ENCODE measurements around the gene MBP. TPM values are rescaled to one million over a fixed set of nuclear protein-coding genes. Genes with fewer than 3 reads are reported as not detected.

The MBP gene
- polyA plus RNA-seq, 3 donors from 2014 or later, result 187 to 403 (median 297) TPM

DNA sequence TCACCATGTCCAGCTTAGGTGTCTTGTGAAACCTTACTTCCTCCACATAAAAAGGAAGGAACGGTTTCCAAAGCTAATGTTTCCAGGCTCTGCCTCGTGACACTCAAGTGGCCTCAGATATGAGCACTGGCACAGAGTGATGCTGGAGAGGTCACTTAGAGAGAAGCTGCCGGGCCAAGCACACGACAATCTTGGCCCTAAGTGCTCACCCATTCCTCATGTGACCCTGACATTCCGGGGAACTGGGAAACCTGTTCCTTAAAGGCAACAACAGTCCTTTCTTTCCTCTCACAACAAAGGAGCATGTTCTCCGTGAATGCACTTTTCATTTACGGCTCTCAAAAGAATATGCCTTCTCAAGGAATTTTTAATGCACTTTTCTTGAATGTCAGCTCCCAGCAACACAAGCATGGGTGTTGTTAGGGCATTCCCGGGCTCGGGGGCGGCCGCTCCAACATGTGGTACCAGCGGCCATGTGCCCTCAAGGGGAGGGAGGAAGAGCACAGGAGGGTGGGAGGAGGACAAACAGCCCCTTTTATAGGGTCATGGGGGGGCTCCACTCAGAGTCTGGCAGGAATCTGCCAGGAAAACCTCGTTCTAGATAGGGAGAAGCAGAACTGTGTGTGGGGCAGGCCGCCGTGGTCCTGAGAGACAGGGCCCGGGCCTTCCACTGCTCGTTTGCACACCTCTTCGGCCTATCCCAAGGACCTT, 118.6 kb downstream of the MBP start:
- no peak for DNase-seq
- H3K4me1 Mint-ChIP-seq, result peaks cover 76 to 97% of the 10 kb centered on the region in 2 donors
- H3K27me3 Mint-ChIP-seq (ENCODE audit: low read depth in 3 of 3), result peaks cover 0 to 37% (median 20%) of the 10 kb centered on the region in 3 donors
- no peaks in the 10 kb centered on the region for H3K9me3 Mint-ChIP-seq
- peaks cover 4 to 57% (median 33%) of the 10 kb centered on the region in 3 donors for H3K36me3 Mint-ChIP-seq
- no peak overlapping the region for H3K4me3 Mint-ChIP-seq
- H3K27ac Mint-ChIP-seq, result peak overlapping the region; percentile 45 to 86 (median 76)

DNA sequence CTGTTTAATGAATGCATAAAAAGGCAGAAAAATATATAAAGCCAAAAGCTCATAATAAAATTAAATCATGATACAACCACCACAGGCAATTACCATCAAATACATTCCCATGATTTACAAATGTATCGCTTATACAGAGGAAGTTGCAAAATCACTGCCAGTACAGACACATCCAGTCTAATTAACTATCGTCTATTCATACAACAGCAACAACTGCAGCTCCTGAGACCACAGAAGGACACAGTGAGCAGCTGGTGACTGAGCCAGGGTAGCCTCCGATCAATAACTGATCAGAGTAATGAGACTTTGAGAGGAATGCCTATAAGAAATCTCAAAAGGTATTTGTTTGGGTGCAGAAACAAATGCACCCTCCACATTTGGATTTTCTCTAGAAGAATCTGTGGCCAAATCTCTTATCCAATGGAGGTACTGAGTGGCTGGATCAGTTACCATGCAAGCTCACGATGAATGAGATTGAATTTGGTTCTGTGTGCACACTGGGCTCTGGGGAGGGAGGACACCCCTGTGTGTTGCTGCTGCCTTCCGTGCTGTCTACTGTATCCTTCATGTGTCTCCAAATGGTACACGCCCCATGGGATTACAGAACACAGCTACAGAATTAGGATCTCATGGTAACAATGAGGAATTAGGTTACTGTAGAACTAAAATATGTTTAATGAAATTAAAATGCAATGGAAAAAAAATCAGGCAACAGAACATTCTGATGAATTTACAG, 119.6 kb downstream of the MBP start:
- peak overlapping the region; percentile 47 to 86 (median 76) for H3K27ac Mint-ChIP-seq
- H3K4me1 Mint-ChIP-seq, result peaks cover 73 to 94% of the 10 kb centered on the region in 2 donors
- H3K27me3 Mint-ChIP-seq (ENCODE audit: low read depth in 3 of 3), result peaks cover 0 to 30% (median 17%) of the 10 kb centered on the region in 3 donors
- no peaks in the 10 kb centered on the region for H3K9me3 Mint-ChIP-seq
- DNase-seq, result no peak
- peaks cover 4 to 47% (median 30%) of the 10 kb centered on the region in 3 donors for H3K36me3 Mint-ChIP-seq
- H3K4me3 Mint-ChIP-seq, result peak overlapping the region in 2 of 5 donors; percentile 2 to 17

DNA sequence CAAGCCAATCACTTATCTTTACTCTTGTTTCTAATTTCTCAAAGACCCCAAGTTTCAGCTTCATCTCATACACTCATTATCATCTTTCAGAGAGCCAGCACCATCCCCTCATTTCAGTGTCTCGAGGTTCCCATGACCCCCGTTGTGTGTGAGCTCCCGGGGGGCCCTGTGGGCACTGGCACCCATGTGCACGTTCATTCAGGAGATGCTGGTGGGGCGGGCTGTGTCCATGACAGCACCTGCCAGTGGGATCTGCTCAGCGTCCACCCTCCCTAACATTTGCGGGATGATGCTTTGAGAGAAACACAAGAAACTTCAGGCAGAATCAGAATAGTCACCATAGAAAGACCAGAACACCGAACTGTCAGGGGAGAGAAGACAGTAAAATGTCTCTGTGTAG, 120.5 kb downstream of the MBP start:
- H3K27me3 Mint-ChIP-seq (ENCODE audit: low read depth in 3 of 3), result peaks cover 0 to 33% (median 21%) of the 10 kb centered on the region in 3 donors
- H3K36me3 Mint-ChIP-seq, result peaks cover 4 to 44% (median 28%) of the 10 kb centered on the region in 3 donors
- no peak for DNase-seq
- H3K4me1 Mint-ChIP-seq, result peaks cover 77 to 94% of the 10 kb centered on the region in 2 donors
- peak overlapping the region in 1 of 5 donors; percentile 27 for H3K4me3 Mint-ChIP-seq
- peak overlapping the region; percentile 59 to 82 (median 74) for H3K27ac Mint-ChIP-seq
- no peaks in the 10 kb centered on the region for H3K9me3 Mint-ChIP-seq

DNA sequence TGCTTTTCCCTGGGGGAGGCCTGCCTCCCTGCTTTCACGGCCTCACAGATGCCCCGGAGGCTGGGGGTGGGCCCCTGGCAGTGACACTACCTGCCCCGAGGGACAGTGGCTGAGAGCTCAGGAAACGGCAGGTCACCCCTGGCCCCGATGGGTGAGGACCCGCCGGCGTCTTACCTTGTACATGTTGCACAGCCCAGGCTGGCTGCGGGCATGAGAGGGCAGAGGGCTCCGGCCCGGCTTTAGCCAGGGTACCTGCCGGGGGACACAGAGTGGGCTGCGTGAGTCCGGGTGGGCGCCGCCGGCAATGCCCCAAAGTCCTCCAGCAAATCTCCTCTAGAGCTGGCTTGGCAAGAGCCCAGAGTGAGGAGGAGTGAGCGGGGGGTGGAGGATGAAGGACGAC, 122.9 kb downstream of the MBP start:
- no peak overlapping the region for H3K4me3 Mint-ChIP-seq
- H3K27ac Mint-ChIP-seq, result peak overlapping the region; percentile 39 to 87 (median 70)
- H3K36me3 Mint-ChIP-seq, result peaks cover 0 to 25% (median 22%) of the 10 kb centered on the region in 3 donors
- DNase-seq, result no peak
- H3K9me3 Mint-ChIP-seq, result no peaks in the 10 kb centered on the region
- H3K4me1 Mint-ChIP-seq, result peaks cover 82 to 91% of the 10 kb centered on the region in 2 donors
- H3K27me3 Mint-ChIP-seq (ENCODE audit: low read depth in 3 of 3), result peaks cover 0 to 28% (median 24%) of the 10 kb centered on the region in 3 donors

DNA sequence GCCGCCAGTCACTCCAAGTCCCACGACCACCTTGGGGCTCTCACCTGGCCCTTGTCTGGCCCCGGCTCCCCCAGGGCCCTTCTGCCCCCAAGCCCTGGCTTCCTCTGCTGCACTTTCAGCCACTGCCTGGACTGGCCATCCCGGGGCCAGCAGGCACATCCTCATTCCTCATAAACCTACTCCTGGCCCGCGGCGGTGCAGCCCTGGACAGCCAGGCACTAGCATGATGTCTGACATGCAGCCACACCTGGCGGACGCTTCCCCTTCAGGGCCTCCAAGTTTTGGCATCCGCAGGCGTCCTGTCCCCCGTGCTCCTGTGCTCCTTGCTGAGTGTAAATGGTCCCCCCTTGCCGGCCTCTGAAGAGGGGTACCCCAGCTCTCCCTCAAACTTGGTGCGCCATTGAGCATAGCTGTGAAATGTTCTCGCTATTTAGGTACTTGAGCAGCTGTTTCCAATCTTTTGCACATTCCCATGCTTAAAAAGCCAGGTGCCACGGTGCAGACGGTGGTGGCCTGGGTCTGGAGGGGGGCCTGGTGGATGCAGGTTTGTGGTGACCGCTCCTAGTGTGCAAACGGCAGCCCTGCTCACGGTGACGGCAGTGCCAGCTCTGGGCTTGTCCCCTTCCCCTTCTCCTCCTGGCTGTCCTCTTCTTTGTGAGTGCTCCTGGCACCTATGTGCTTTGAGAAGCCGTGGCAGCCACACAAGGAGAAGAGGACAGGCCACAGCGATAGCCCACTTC, 123.8 kb downstream of the MBP start:
- Mint-ChIP-seq H3K4me1 (peaks cover 88 to 92% of the 10 kb centered on the region in 2 donors), H3K4me3 (peak overlapping the region in 1 of 5 donors; percentile 18), H3K9me3 (no peaks in the 10 kb centered on the region), H3K36me3 (peaks cover 0 to 25% (median 20%) of the 10 kb centered on the region in 3 donors), H3K27ac (peak overlapping the region; percentile 26 to 70 (median 52)), H3K27me3 (ENCODE audit: low read depth in 3 of 3) (peaks cover 0 to 32% (median 27%) of the 10 kb centered on the region in 3 donors)
- DNase-seq, result no peak

DNA sequence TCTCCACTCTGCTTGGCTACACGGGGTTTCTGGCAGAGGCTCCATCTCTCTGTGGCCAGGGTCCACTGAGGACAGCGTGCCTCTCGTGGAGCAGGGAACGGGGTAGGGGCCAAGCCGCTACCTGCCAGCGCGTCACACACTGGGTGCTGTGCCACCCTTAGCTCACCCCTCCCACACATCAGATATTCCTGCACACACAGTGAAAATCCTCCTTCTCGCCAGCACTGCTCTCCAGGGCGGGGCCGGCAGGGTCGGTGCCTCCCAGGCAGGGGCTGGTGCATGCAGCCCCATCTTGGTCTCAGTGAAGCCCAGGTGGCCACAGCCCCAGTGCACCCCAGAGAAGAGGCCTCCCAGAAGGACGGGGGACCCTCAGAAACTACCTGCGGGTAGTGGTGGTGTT, 124.6 kb downstream of the MBP start:
- Mint-ChIP-seq H3K9me3 (no peaks in the 10 kb centered on the region), H3K4me1 (peaks cover 87 to 92% of the 10 kb centered on the region in 2 donors), H3K4me3 (peak overlapping the region in 1 of 5 donors; percentile 4), H3K27ac (peak overlapping the region in 4 of 6 donors; percentile 19 to 61 (median 42)), H3K36me3 (peaks cover 0 to 20% (median 15%) of the 10 kb centered on the region in 3 donors), H3K27me3 (ENCODE audit: low read depth in 3 of 3) (peaks cover 0 to 31% (median 27%) of the 10 kb centered on the region in 3 donors)
- no peak for DNase-seq

DNA sequence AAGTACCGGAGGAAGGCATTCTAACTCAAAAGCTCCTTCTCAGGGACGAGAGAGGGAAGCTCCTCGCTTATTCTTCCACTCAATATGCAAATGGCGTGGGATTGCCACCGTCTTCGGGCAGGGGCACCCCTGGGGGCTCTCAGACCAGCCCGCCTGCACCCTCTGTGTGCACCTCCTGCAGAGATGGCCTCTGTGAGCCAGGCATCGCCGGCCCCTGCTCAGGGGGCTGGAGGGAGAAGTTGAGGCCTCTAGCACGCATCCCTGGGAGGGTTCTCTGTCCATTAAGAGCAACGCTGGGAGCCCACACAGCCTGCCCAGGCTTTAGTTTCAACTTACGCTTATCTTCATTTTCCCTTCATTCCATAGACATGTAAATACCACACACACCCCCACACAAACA, 125.3 kb downstream of the MBP start:
- Mint-ChIP-seq H3K4me3 (no peak overlapping the region), H3K27me3 (ENCODE audit: low read depth in 3 of 3) (peaks cover 0 to 32% (median 28%) of the 10 kb centered on the region in 3 donors), H3K9me3 (no peaks in the 10 kb centered on the region), H3K27ac (peak overlapping the region in 4 of 6 donors; percentile 31 to 65 (median 62)), H3K4me1 (peaks cover 84 to 92% of the 10 kb centered on the region in 2 donors), H3K36me3 (peaks cover 0 to 20% (median 15%) of the 10 kb centered on the region in 3 donors)
- no peak for DNase-seq

DNA sequence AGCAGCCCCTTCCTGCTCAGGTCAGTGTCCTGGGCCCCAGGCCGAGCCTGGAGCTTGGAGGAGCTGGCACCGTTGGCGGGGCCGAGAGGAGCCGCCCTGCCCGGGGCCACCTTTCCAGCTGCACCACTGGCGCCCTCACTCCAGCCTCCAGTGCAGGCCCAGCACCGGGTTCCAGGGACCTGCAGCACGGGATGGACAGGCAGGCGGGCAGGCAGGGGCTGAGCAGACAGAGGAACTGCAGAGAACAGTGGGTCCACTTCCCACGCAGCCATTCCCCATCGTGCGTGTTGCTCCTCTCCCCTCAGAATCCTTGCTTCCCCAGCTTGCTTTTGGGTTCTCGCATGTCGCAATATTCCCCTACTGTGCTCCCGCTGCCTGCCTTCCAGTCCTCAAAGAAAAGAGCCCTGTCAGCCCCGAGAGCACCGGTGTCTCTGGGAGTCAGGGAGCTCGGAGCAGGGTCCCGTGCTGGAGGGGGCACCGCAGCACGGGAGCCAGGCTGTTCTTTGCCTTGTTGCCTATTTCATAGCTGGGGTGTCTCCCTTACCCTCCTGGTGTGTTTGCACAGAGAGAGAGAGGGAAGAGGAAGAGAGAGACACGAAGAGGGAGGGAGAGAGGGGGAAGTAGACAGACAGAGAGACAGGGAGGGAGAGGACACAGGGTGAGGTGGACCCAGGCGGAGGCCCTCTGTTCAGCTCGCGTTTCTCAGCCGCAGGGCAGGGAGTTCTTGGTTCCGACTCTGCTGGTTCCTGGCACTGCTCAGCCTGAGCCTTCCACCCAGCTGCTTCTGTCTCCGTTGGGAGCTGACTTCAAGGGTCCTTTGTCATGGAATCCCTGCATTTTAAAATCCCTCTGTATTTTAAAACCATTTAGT, 126.0 kb downstream of the MBP start:
- DNase-seq, result no peak
- peak overlapping the region in 2 of 5 donors; percentile 6 to 51 for H3K4me3 Mint-ChIP-seq
- H3K27me3 Mint-ChIP-seq (ENCODE audit: low read depth in 3 of 3), result peaks cover 0 to 35% (median 23%) of the 10 kb centered on the region in 3 donors
- peaks cover 0 to 15% (median 8%) of the 10 kb centered on the region in 3 donors for H3K36me3 Mint-ChIP-seq
- H3K9me3 Mint-ChIP-seq, result no peaks in the 10 kb centered on the region
- H3K27ac Mint-ChIP-seq, result peak overlapping the region in 5 of 6 donors; percentile 29 to 86 (median 64)
- peaks cover 82 to 91% of the 10 kb centered on the region in 2 donors for H3K4me1 Mint-ChIP-seq

DNA sequence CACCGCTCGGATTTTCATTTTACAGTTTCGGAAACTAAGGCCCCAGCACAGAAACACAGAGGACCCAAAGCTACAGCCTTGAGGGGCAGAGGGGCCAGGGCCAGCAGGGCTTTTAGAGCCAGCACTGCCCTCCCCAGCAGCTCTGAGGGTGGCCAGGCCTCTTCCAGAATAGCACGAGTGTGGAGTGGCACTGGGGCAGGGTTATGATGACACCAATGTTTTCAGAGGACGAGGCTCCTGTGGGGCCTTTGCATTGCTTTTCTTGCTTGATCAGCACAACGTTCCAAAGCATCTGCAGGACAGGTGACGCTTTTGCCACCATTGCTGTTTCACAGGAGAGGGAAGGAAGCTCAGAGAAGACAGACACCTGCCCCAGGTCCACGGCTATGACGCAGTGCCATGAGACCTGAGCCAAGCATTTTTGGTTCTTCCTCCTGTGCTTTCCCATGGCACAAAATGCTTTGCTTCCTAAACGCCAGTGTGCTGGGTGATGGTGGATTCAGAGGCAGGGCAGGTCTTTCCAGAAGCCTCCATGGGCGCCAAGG, 126.9 kb downstream of the MBP start:
- H3K36me3 Mint-ChIP-seq, result peaks cover 0 to 9% (median 4%) of the 10 kb centered on the region in 3 donors
- H3K4me1 Mint-ChIP-seq, result peaks cover 76 to 88% of the 10 kb centered on the region in 2 donors
- peak overlapping the region; percentile 26 to 86 (median 62) for H3K27ac Mint-ChIP-seq
- H3K9me3 Mint-ChIP-seq, result no peaks in the 10 kb centered on the region
- DNase-seq, result no peak
- peaks cover 0 to 40% (median 20%) of the 10 kb centered on the region in 3 donors for H3K27me3 Mint-ChIP-seq (ENCODE audit: low read depth in 3 of 3)
- H3K4me3 Mint-ChIP-seq, result peak overlapping the region; percentile 5 to 84 (median 21)

DNA sequence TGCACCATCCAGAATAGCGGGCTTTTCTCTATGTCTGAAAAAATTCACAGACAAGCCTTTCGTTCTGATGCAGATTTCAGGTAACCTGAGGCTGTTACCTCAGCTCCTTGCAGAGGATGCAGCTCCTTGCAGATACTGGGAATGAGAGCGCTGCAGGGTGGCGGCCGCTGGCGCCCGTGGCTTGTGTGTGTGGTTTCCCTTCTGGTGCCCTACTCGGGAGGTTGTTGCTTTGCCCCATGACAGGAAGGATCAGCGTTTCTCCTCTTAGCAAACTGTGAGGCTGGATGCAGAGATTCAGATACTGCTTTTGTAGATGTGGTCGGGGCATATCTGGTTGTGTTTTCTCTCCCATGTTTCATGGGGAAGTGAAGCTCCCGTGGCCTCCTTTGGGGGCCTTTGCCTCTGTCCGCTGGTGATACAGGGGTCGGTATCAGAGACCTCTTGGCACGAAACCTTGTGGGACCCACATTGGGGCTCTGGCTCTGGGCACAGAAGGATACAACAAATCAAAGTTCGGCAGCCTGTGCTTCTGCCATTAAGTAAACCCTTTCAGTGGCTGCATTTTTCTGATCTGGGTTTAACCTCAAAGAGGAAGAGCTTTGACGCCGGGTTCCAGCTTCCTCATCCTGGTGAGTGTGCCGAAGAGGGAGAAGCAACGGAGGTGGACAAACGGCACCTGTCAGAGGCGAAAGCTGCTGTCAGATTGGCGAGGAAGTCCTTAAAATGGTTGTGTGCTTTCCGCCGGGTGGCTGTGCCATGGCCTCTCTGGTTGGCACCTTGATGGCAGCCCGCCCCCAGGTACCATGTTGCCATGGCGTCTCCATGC, 127.8 kb downstream of the MBP start:
- Mint-ChIP-seq H3K9me3 (no peaks in the 10 kb centered on the region), H3K27ac (peak overlapping the region; percentile 47 to 89 (median 84)), H3K27me3 (ENCODE audit: low read depth in 3 of 3) (peaks cover 0 to 37% (median 17%) of the 10 kb centered on the region in 3 donors), H3K4me1 (peaks cover 74 to 88% of the 10 kb centered on the region in 2 donors), H3K36me3 (peaks cover 0 to under 1% (median under 1%) of the 10 kb centered on the region in 3 donors), H3K4me3 (peak overlapping the region; percentile 72 to 84 (median 80))
- peak; percentile 28 to 41 (median 36) for DNase-seq

DNA sequence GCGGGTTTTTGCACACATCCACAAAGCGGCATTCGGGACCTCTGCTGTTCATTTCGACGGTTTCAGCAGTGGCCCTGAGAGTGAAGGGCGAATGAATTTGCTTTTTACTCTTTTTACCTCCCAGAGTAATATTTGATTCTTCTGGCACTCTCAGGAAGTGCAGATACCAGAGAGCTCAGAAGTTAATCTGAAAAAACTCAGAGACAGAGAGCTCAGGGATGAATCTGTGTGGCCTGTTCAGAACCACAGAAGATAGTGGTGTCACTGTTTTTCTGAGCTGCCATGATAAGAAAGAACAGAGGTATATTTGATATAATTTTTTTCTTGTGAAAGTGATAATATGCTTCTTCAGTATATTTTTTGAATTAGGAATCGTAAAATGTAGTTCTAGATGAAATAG, 129.3 kb downstream of the MBP start:
- H3K9me3 Mint-ChIP-seq, result no peaks in the 10 kb centered on the region

More for the DNA sequence above, 129.3 kb downstream of the MBP start:
- no peaks in the 10 kb centered on the region for H3K36me3 Mint-ChIP-seq
- no peak for DNase-seq
- peak overlapping the region; percentile 47 to 86 (median 58) for H3K27ac Mint-ChIP-seq
- H3K4me3 Mint-ChIP-seq, result no peak overlapping the region
- peaks cover 0 to 34% (median 17%) of the 10 kb centered on the region in 3 donors for H3K27me3 Mint-ChIP-seq (ENCODE audit: low read depth in 3 of 3)
- peaks cover 66 to 78% of the 10 kb centered on the region in 2 donors for H3K4me1 Mint-ChIP-seq
